ENCODE results near the gene CBFA2T3.

- TF ChIP-seq CTCF (IDR thresholded peaks at IDR 0.05; ENCODE audit: low read depth, low read length) (no peak), EZH2phosphoT487 (IDR thresholded peaks at IDR 0.05; ENCODE audit: low read depth) (no peak)
Measured at GRCh38 chr16:88855176-88855575, 121.8 kb downstream of the CBFA2T3 start.
